HepG2 (cell line): ENCODE results near the gene ZNF142. TPM values are rescaled to one million over a fixed set of nuclear protein-coding genes. Genes with fewer than 3 reads are reported as not detected.

Source experiments
- ATAC-seq: fragments of 200-7000 bp; cut with Tn5 transposase; 3 replicates; pipeline ENCODE4 v1.9.1; 2020; ENCODE audit warnings: mild to moderate bottlenecking, moderate library complexity
- BruUV-seq: library from RNA; stranded (reverse); fragments of 400-500 nt; replicated peaks from 2 replicates; lab custom pipeline; 2021; lab: Mats Ljungman, UMichigan
- CTCF ChIA-PET: fragments of 300-600 bp; formaldehyde crosslinking; extraction: SDS; loops from one replicate; lab custom pipeline; 2021; ENCODE audit warnings: low total read pairs, inconsistent platforms, low intra/inter-chr PET ratio; lab: Yijun Ruan, JAX
- POLR2A ChIA-PET: fragments of 350-600 bp; sonication (Branson Sonifier 250); formaldehyde crosslinking; loops from one replicate; lab custom pipeline; 2020; ENCODE audit warnings: antibody characterized with exemption, inconsistent platforms; lab: Yijun Ruan, JAX
- DNase-seq: peaks from one replicate; pipeline ENCODE4 v3.0.0-alpha.2; 2015; ENCODE audit warnings: low spot score
- FAIRE-seq: peaks from 3 replicates; lab custom pipeline; 2011; peaks lifted over from hg19 to GRCh38; lab: Jason Lieb, UNC
- H2AFZ ChIP-seq: one replicate; pipeline ENCODE4 v1.6.1; 2011; ENCODE audit warnings: low read length, inconsistent platforms
- H3K27ac ChIP-seq: fragments of 300-600 bp; 3 replicates; pipeline ENCODE4 v1.8.0; 2011; ENCODE audit warnings: mixed run types, mild to moderate bottlenecking, mixed read lengths, low read length, inconsistent platforms; ENCODE audit not compliant: insufficient read depth; ENCODE audit errors: extremely low read length
- H3K27me3 ChIP-seq, 2 experiments: fragments of 200-600 bp in 1 of 2; 2 replicates in 1 of 2; 3 replicates in 1 of 2; pipeline versions ENCODE4 v1.6.0 to v1.8.0; 2011; ENCODE audit warnings: low read length in 2 of 2, mild to moderate bottlenecking in 2 of 2, moderate library complexity in 2 of 2, inconsistent platforms in 1 of 2; ENCODE audit not compliant: insufficient read depth in 2 of 2, control insufficient read depth in 1 of 2
- H3K36me3 ChIP-seq, 2 experiments: fragments of 200-600 bp in 1 of 2; replicated peaks in 1 of 2; 2 replicates in 1 of 2; 3 replicates in 1 of 2; pipeline versions ENCODE4 v1.5.1 to v1.8.0; 2011; ENCODE audit warnings: low read length in 2 of 2, inconsistent platforms in 1 of 2; ENCODE audit not compliant: insufficient read depth in 2 of 2, control insufficient read depth in 1 of 2
- H3K4me1 ChIP-seq: 2 replicates; pipeline ENCODE4 v1.5.1; 2012; ENCODE audit warnings: low read length, inconsistent platforms; ENCODE audit not compliant: insufficient read depth
- H3K4me2 ChIP-seq: 2 replicates; pipeline ENCODE4 v1.6.0; 2011; ENCODE audit warnings: low read depth, low read length, inconsistent platforms
- H3K4me3 ChIP-seq, 3 experiments: fragments of 200-600 bp in 1 of 3; sonication (generic), shearing (Covaris generic) in 1 of 3; replicated peaks in 1 of 3; 2 replicates each; pipeline ENCODE4 v1.5.1; 2011 to 2016; ENCODE audit warnings: low read length in 3 of 3, inconsistent platforms in 2 of 3, low read depth in 2 of 3, mild to moderate bottlenecking in 2 of 3, control low read depth in 1 of 3, mixed read lengths in 1 of 3; ENCODE audit not compliant: insufficient read depth in 1 of 3
- H3K79me2 ChIP-seq: one replicate; pipeline ENCODE4 v1.6.1; 2011; ENCODE audit warnings: low read length, inconsistent platforms; ENCODE audit not compliant: insufficient read depth
- H3K9ac ChIP-seq: 2 replicates; pipeline ENCODE4 v1.6.0; 2011; ENCODE audit warnings: mild to moderate bottlenecking, low read depth, low read length, inconsistent platforms; ENCODE audit not compliant: insufficient read depth
- H3K9me3 ChIP-seq: 2 replicates; pipeline ENCODE4 v1.5.1; 2012; ENCODE audit warnings: mild to moderate bottlenecking, low read length
- H4K20me1 ChIP-seq: 2 replicates; pipeline ENCODE4 v1.6.0; 2011; ENCODE audit warnings: inconsistent platforms, mild to moderate bottlenecking, low read length, moderate library complexity; ENCODE audit not compliant: insufficient read depth
- CREB3 ChIP-seq: sonication (generic); formaldehyde crosslinking; IDR thresholded peaks from 2 replicates; pipeline ENCODE4 v1.5.0; 2020; ENCODE audit warnings: missing genetic modification reagents
- GATAD1 ChIP-seq: IDR thresholded peaks from 2 replicates; pipeline ENCODE4 v1.6.1; 2016; ENCODE audit warnings: missing genetic modification reagents, missing compliant biosample characterization
- MTF2 ChIP-seq: sonication (generic); formaldehyde crosslinking; IDR thresholded peaks from 2 replicates; pipeline ENCODE4 v1.5.0; 2020; ENCODE audit warnings: missing genetic modification reagents, borderline replicate concordance
- NFKBIZ ChIP-seq: IDR thresholded peaks from 2 replicates; pipeline ENCODE4 v1.6.1; 2018; ENCODE audit warnings: missing genetic modification reagents, missing compliant biosample characterization
- REST ChIP-seq, 2 experiments: IDR thresholded peaks; 2 replicates each; pipeline ENCODE4 v1.6.1; 2011 to 2012; ENCODE audit warnings: low read length in 2 of 2, borderline replicate concordance in 1 of 2, low read depth in 1 of 2, mild to moderate bottlenecking in 1 of 2, moderate library complexity in 1 of 2
- ZMAT3 ChIP-seq: sonication (generic); formaldehyde crosslinking; conservative IDR thresholded peaks from 2 replicates; pipeline ENCODE4 v1.7.0; 2021; ENCODE audit warnings: missing genetic modification reagents
- ZNF205 ChIP-seq: IDR thresholded peaks from 2 replicates; pipeline ENCODE4 v1.6.1; 2018; ENCODE audit warnings: missing biosample characterization, missing genetic modification reagents
- ZNF784 ChIP-seq: sonication (generic); formaldehyde crosslinking; IDR thresholded peaks from 2 replicates; pipeline ENCODE4 v1.5.1; 2020; ENCODE audit warnings: missing genetic modification reagents, mild to moderate bottlenecking, borderline replicate concordance
- ZNF839 ChIP-seq: sonication (generic); formaldehyde crosslinking; IDR thresholded peaks from 2 replicates; pipeline ENCODE4 v1.4.0; 2020; ENCODE audit warnings: missing genetic modification reagents, mild to moderate bottlenecking, borderline replicate concordance
- WGBS: methylation state at CpG from one replicate; pipeline ENCODE4 v1.1.6; 2017; ENCODE audit warnings: low lambda C conversion rate; 5-methylcytosine and 5-hydroxymethylcytosine counted together
- in situ Hi-C: cut with HindIII; loops from 2 replicates; pipeline ENCODE4 v1.10.0; 2017; ENCODE audit warnings: low pct_unique_long_range_greater_than_20kb; ENCODE audit not compliant: extremely low pct_ligation_motif_present
- intact Hi-C: fragments of 100-400 bp; cut with micrococcal nuclease; formaldehyde crosslinking; loops from one replicate; pipeline ENCODE4 v1.10.0; 2022; ENCODE audit not compliant: unreplicated experiment
- polyA plus RNA-seq, 8 experiments: library from polyadenylated mRNA; depleted of rRNA in 3 of 8; stranded (reverse) in 7 of 8; unstranded in 1 of 8; fragments of >200 nt; fragmentation: Illumina TruSeq in 4 of 8; extraction: Trizol in 4 of 8; gene quantifications; 2 replicates each; pipeline versions ENCODE4 v1.2.1 to v1.2.3, GENCODE V29; 2011 to 2016; ENCODE audit warnings: low read depth in 4 of 8, missing spikeins in 1 of 8, mixed read lengths in 1 of 8; ENCODE audit not compliant: insufficient read depth in 1 of 8
- total RNA-seq, 5 experiments: library from RNA; depleted of rRNA; stranded (reverse); fragments of >200 nt; fragmentation: Illumina TruSeq; extraction: Trizol; gene quantifications; 2 replicates each; pipeline ENCODE4 v1.2.3, GENCODE V29; 2016; ENCODE audit warnings: low read depth in 1 of 5

ZNF142 gene
- total and polyA plus RNA-seq, 2 of the 13 experiments (the other 11 are each of a cell fraction or from before 2014, with no cell fraction given) = 4.8 to 11.4 TPM

GRCh38 chr2:218645126-218645525, 14.3 kb downstream of the ZNF142 start:
- Histone ChIP-seq H3K4me2 (no peak overlapping the region), H3K9ac (no peak overlapping the region; the same call in 1 of the 2 replicates), H2AFZ (no peak overlapping the region), H3K4me3 (no peak overlapping the region), H3K36me3 (peaks cover 42 to 79% of the 10 kb centered on the region in 2 experiments), H4K20me1 (no peaks in the 10 kb centered on the region), H3K79me2 (no peaks in the 10 kb centered on the region), H3K27me3 (no peaks in the 10 kb centered on the region), H3K27ac (no peak overlapping the region), H3K4me1 (peaks cover 11% of the 10 kb centered on the region; the same call in 1 of the 2 replicates), H3K9me3 (no peaks in the 10 kb centered on the region)
- FAIRE-seq (peak; percentile 4), DNase-seq (no peak), ATAC-seq (no peak)
- WGBS = 90% methylated on average over 1 of the region's 1 CpG
- TF ChIP-seq ZNF205 (CRISPR knock-in tag) (no peak), GATAD1 (no peak), NFKBIZ (CRISPR knock-in tag) (no peak), ZMAT3 (CRISPR knock-in tag) (no peak), CREB3 (no peak), ZNF839 (CRISPR knock-in tag) (no peak), ZNF784 (no peak), MTF2 (CRISPR knock-in tag) (no peak), REST (IDR thresholded peaks at IDR 0.05; ENCODE audit: borderline replicate concordance in 1 of 2, low read depth in 1 of 2, low read length in 2 of 2) (no peak)
- in situ Hi-C loops = loop anchor here (5.0 kb wide), 1 partner anchor 373 kb away; the partner anchor contains the start of genes AAMP and PNKD
- POLR2A ChIA-PET = no interaction called here
- CTCF ChIA-PET = no interaction called here
- intact Hi-C loops = no loop called here
- no TSS peak for BruUV-seq
